Osteocyte (in vitro differentiated cells): ENCODE results near the gene INTS15. TPM values are rescaled to one million over a fixed set of nuclear protein-coding genes. Genes with fewer than 3 reads are reported as not detected.

ENCODE experiments used
- DNase-seq: peaks from one replicate; pipeline ENCODE4 v3.0.0; 2021; ENCODE audit warnings: mixed read lengths; ENCODE audit not compliant: unreplicated experiment; ENCODE audit errors: extremely low spot score
- H3K27ac Mint-ChIP-seq: one replicate; pipeline ENCODE4 v1.8.0; 2021; ENCODE audit warnings: mild to moderate bottlenecking, mixed read lengths; ENCODE audit not compliant: unreplicated experiment
- H3K27me3 Mint-ChIP-seq: one replicate; pipeline ENCODE4 v1.8.0; 2021; ENCODE audit warnings: mixed read lengths; ENCODE audit not compliant: unreplicated experiment
- H3K36me3 Mint-ChIP-seq: one replicate; pipeline ENCODE4 v1.8.0; 2021; ENCODE audit warnings: mixed read lengths; ENCODE audit not compliant: unreplicated experiment
- H3K4me1 Mint-ChIP-seq: one replicate; pipeline ENCODE4 v1.8.0; 2021; ENCODE audit warnings: mixed read lengths; ENCODE audit not compliant: unreplicated experiment
- H3K4me3 Mint-ChIP-seq: one replicate; pipeline ENCODE4 v1.8.0; 2021; ENCODE audit warnings: mild to moderate bottlenecking, moderate library complexity, mixed read lengths; ENCODE audit not compliant: unreplicated experiment
- H3K9me3 Mint-ChIP-seq: one replicate; pipeline ENCODE4 v1.8.0; 2021; ENCODE audit warnings: mixed read lengths; ENCODE audit not compliant: unreplicated experiment
- CTCF ChIP-seq: fragments of 200-600 bp; sonication (generic); IDR thresholded peaks from 2 replicates; pipeline ENCODE4 v1.5.0; 2021; ENCODE audit warnings: antibody characterized with exemption, mild to moderate bottlenecking, moderate library complexity
- long read RNA-seq: library from polyadenylated mRNA; unstranded; transcript quantifications from one replicate; pipeline ENCODE4 v2.0.0, GENCODE V29; 2021
- total RNA-seq: library from RNA; stranded (reverse); gene quantifications from 2 replicates; pipeline ENCODE4 v1.2.1, GENCODE V29; 2021

Gene INTS15
- 36.5 and 40.3 TPM in 2 replicates for total RNA-seq
- long read RNA-seq, partial matches to known transcripts: 1 of 1 reads
- long read RNA-seq, other reads (novel, unspliced or antisense): 0 of 1 reads

- peaks cover 15% of the 10 kb centered on the region for H3K4me1 Mint-ChIP-seq
- peak within 1 kb of the TSS; percentile 94 for H3K4me3 Mint-ChIP-seq
- peak; percentile 94 for DNase-seq
- peak; percentile 81 for TF ChIP-seq CTCF
- peak within 1 kb of the TSS; percentile 91 for H3K27ac Mint-ChIP-seq
- H3K9me3 Mint-ChIP-seq: no peaks in the 10 kb centered on the region
- H3K27me3 Mint-ChIP-seq: no peaks in the 10 kb centered on the region
- peaks cover 33% of the 10 kb centered on the region for H3K36me3 Mint-ChIP-seq
Measured at GRCh38 chr7:6589829-6590644, at the start of gene INTS15. TSS of gene INTS15 (plus strand) at chr7:6590021. CDS start at chr7:6590284, 263 bp downstream.

GRCh38 chr7:6542368-6542767 lies 47.5 kb upstream of the INTS15 start:
- no peak overlapping the region for H3K27ac Mint-ChIP-seq
- H3K4me1 Mint-ChIP-seq: no peaks in the 10 kb centered on the region
- no peaks in the 10 kb centered on the region for H3K36me3 Mint-ChIP-seq
- no peak for TF ChIP-seq CTCF
- H3K4me3 Mint-ChIP-seq: no peak overlapping the region
- no peak for DNase-seq
- peaks cover 5% of the 10 kb centered on the region for H3K27me3 Mint-ChIP-seq
- H3K9me3 Mint-ChIP-seq: no peaks in the 10 kb centered on the region

- H3K27me3 Mint-ChIP-seq: peaks cover 2% of the 10 kb centered on the region
- TF ChIP-seq CTCF: no peak
Measured at GRCh38 chr7:6545398-6546126, 44.3 kb upstream of the INTS15 start.

GRCh38 chr7:6546498-6547251 lies 43.1 kb upstream of the INTS15 start:
- Mint-ChIP-seq H3K4me3 (no peak overlapping the region), H3K9me3 (no peaks in the 10 kb centered on the region), H3K36me3 (no peaks in the 10 kb centered on the region), H3K4me1 (no peaks in the 10 kb centered on the region), H3K27ac (no peak overlapping the region), H3K27me3 (peaks cover 2% of the 10 kb centered on the region)
- no peak for TF ChIP-seq CTCF
- DNase-seq: no peak

More at GRCh38 chr7:6545398-6546126, 44.3 kb upstream of the INTS15 start:
- Mint-ChIP-seq H3K27ac (no peak overlapping the region), H3K36me3 (no peaks in the 10 kb centered on the region), H3K4me1 (no peaks in the 10 kb centered on the region), H3K9me3 (no peaks in the 10 kb centered on the region), H3K4me3 (no peak overlapping the region)
- DNase-seq: no peak
